ENCODE measurements around the gene GJA5. TPM values are rescaled to one million over a fixed set of nuclear protein-coding genes. Genes with fewer than 3 reads are reported as not detected.

Gene GJA5
- not detected for total RNA-seq
- not detected for polyA plus RNA-seq
- total RNA-seq, result 0 reads per million in 6 experiments

- no peaks in the 10 kb centered on the region for H3K36me3 Mint-ChIP-seq
- no peaks in the 10 kb centered on the region for H3K9me3 Mint-ChIP-seq
- peak within 1 kb of the TSS in 8 of 10 donors; percentile 30 to 88 (median 61) for H3K27ac Mint-ChIP-seq
- no peak for DNase-seq
- POLR2A ChIA-PET, result no interaction called here
- peak within 1 kb of the TSS in 4 of 10 donors; percentile 3 to 72 (median 52) for H3K4me3 Mint-ChIP-seq
- no peak for ATAC-seq
- H3K27me3 Mint-ChIP-seq, result no peaks in the 10 kb centered on the region
- peaks cover 25 to 43% (median 37%) of the 10 kb centered on the region in 4 donors for H3K4me1 Mint-ChIP-seq
These were observed at the start of gene GJA5 for GRCh38 chr1:147760481-147761260. Gene GJA5, minus strand, starts transcription at chr1:147760602. Its CDS starts 1,364 bp downstream, at chr1:147759238.

- POLR2A ChIA-PET, result no interaction called here
- ATAC-seq, result no peak
- H3K4me3 Mint-ChIP-seq, result no peak overlapping the region
These were observed 48.8 kb upstream of the GJA5 start for GRCh38 chr1:147809236-147809635.

GRCh38 chr1:147808025-147808424, 47.6 kb upstream of the GJA5 start:
- H3K36me3 Mint-ChIP-seq, result peaks cover 0 to 4% (median 0%) of the 10 kb centered on the region in 3 donors
- POLR2A ChIA-PET, result no interaction called here
- no peaks in the 10 kb centered on the region for H3K9me3 Mint-ChIP-seq
- no peak for ATAC-seq
- DNase-seq, result no peak
- H3K27me3 Mint-ChIP-seq, result peaks cover 0 to 6% (median 3%) of the 10 kb centered on the region in 5 donors
- H3K27ac Mint-ChIP-seq, result no peak overlapping the region
- no peak overlapping the region for H3K4me3 Mint-ChIP-seq
- H3K4me1 Mint-ChIP-seq, result no peaks in the 10 kb centered on the region

More at GRCh38 chr1:147809236-147809635, 48.8 kb upstream of the GJA5 start:
- H3K27me3 Mint-ChIP-seq, result peaks cover 0 to 6% (median 3%) of the 10 kb centered on the region in 5 donors
- H3K4me1 Mint-ChIP-seq, result no peaks in the 10 kb centered on the region
- no peaks in the 10 kb centered on the region for H3K9me3 Mint-ChIP-seq
- no peak for DNase-seq
- H3K27ac Mint-ChIP-seq, result peak overlapping the region in 1 of 10 donors; percentile 37
- H3K36me3 Mint-ChIP-seq, result peaks cover 0 to 4% (median 0%) of the 10 kb centered on the region in 3 donors

GRCh38 chr1:147807405-147807804, 47.0 kb upstream of the GJA5 start:
- POLR2A ChIA-PET, result no interaction called here
- no peak overlapping the region for H3K27ac Mint-ChIP-seq
- no peaks in the 10 kb centered on the region for H3K9me3 Mint-ChIP-seq
- ATAC-seq, result no peak
- H3K4me1 Mint-ChIP-seq, result no peaks in the 10 kb centered on the region
- H3K27me3 Mint-ChIP-seq, result peaks cover 0 to 6% (median 3%) of the 10 kb centered on the region in 5 donors
- H3K4me3 Mint-ChIP-seq, result no peak overlapping the region
- DNase-seq, result no peak
- H3K36me3 Mint-ChIP-seq, result peaks cover 0 to 4% (median 0%) of the 10 kb centered on the region in 3 donors

- no peak for ATAC-seq
- no peak for DNase-seq
- no peaks in the 10 kb centered on the region for H3K4me1 Mint-ChIP-seq
- POLR2A ChIA-PET, result no interaction called here
- peaks cover 0 to 4% (median 0%) of the 10 kb centered on the region in 3 donors for H3K36me3 Mint-ChIP-seq
- H3K9me3 Mint-ChIP-seq, result no peaks in the 10 kb centered on the region
- no peak overlapping the region for H3K4me3 Mint-ChIP-seq
- H3K27ac Mint-ChIP-seq, result no peak overlapping the region
- H3K27me3 Mint-ChIP-seq, result peaks cover 0 to 6% (median 3%) of the 10 kb centered on the region in 5 donors
These were observed 44.7 kb upstream of the GJA5 start for GRCh38 chr1:147804942-147805723.

- POLR2A ChIA-PET, result no interaction called here
- ATAC-seq (no peak), DNase-seq (no peak)
- Mint-ChIP-seq H3K27me3 (peaks cover 0 to 6% (median 4%) of the 10 kb centered on the region in 5 donors), H3K9me3 (no peaks in the 10 kb centered on the region), H3K4me1 (no peaks in the 10 kb centered on the region), H3K27ac (no peak overlapping the region), H3K4me3 (no peak overlapping the region), H3K36me3 (peaks cover 0 to 4% (median 0%) of the 10 kb centered on the region in 3 donors)
These were observed 40.4 kb upstream of the GJA5 start for GRCh38 chr1:147800804-147801203.

GRCh38 chr1:147798731-147799130, 38.3 kb upstream of the GJA5 start:
- no peaks in the 10 kb centered on the region for H3K4me1 Mint-ChIP-seq
- no peaks in the 10 kb centered on the region for H3K9me3 Mint-ChIP-seq
- DNase-seq (no peak), ATAC-seq (no peak)
- H3K4me3 Mint-ChIP-seq, result no peak overlapping the region
- H3K36me3 Mint-ChIP-seq, result no peaks in the 10 kb centered on the region
- POLR2A ChIA-PET, result no interaction called here
- no peak overlapping the region for H3K27ac Mint-ChIP-seq
- H3K27me3 Mint-ChIP-seq, result peaks cover 0 to 6% (median 3%) of the 10 kb centered on the region in 5 donors

- Mint-ChIP-seq H3K9me3 (no peaks in the 10 kb centered on the region), H3K4me3 (no peak overlapping the region), H3K27ac (no peak overlapping the region), H3K27me3 (peaks cover 0 to 3% (median under 1%) of the 10 kb centered on the region in 5 donors), H3K4me1 (no peaks in the 10 kb centered on the region), H3K36me3 (no peaks in the 10 kb centered on the region)
- ATAC-seq (no peak), DNase-seq (no peak)
- POLR2A ChIA-PET, result no interaction called here
These were observed 34.2 kb upstream of the GJA5 start for GRCh38 chr1:147794570-147794969.

GRCh38 chr1:147791876-147792275, 31.5 kb upstream of the GJA5 start:
- POLR2A ChIA-PET, result no interaction called here

GRCh38 chr1:147787765-147788164, 27.4 kb upstream of the GJA5 start:
- H3K4me3 Mint-ChIP-seq, result no peak overlapping the region
- no peak for DNase-seq
- peaks cover 0 to 2% (median 0%) of the 10 kb centered on the region in 4 donors for H3K4me1 Mint-ChIP-seq
- H3K27ac Mint-ChIP-seq, result no peak overlapping the region
- no peak for ATAC-seq
- POLR2A ChIA-PET, result no interaction called here
- no peaks in the 10 kb centered on the region for H3K36me3 Mint-ChIP-seq
- no peaks in the 10 kb centered on the region for H3K9me3 Mint-ChIP-seq
- H3K27me3 Mint-ChIP-seq, result peaks cover 7 to 34% (median 13%) of the 10 kb centered on the region in 5 donors

More at GRCh38 chr1:147791876-147792275, 31.5 kb upstream of the GJA5 start:
- no peaks in the 10 kb centered on the region for H3K9me3 Mint-ChIP-seq
- no peak overlapping the region for H3K4me3 Mint-ChIP-seq
- H3K4me1 Mint-ChIP-seq, result no peaks in the 10 kb centered on the region
- H3K27me3 Mint-ChIP-seq, result peaks cover 0 to 20% (median 3%) of the 10 kb centered on the region in 5 donors
- ATAC-seq (no peak), DNase-seq (no peak)
- no peaks in the 10 kb centered on the region for H3K36me3 Mint-ChIP-seq
- no peak overlapping the region for H3K27ac Mint-ChIP-seq

GRCh38 chr1:147786536-147786935, 26.1 kb upstream of the GJA5 start:
- Mint-ChIP-seq H3K4me1 (peaks cover 0 to 2% (median 0%) of the 10 kb centered on the region in 4 donors), H3K36me3 (no peaks in the 10 kb centered on the region), H3K27me3 (peaks cover 7 to 34% (median 15%) of the 10 kb centered on the region in 5 donors), H3K9me3 (no peaks in the 10 kb centered on the region), H3K27ac (no peak overlapping the region), H3K4me3 (no peak overlapping the region)
- DNase-seq (no peak), ATAC-seq (no peak)
- POLR2A ChIA-PET, result no interaction called here

- POLR2A ChIA-PET, result no interaction called here
- H3K4me3 Mint-ChIP-seq, result no peak overlapping the region
- H3K27me3 Mint-ChIP-seq, result peaks cover 9 to 34% (median 15%) of the 10 kb centered on the region in 5 donors
- H3K9me3 Mint-ChIP-seq, result no peaks in the 10 kb centered on the region
- ATAC-seq (no peak), DNase-seq (no peak)
- no peaks in the 10 kb centered on the region for H3K36me3 Mint-ChIP-seq
- peaks cover 0 to 2% (median 0%) of the 10 kb centered on the region in 4 donors for H3K4me1 Mint-ChIP-seq
- H3K27ac Mint-ChIP-seq, result no peak overlapping the region
These were observed 25.5 kb upstream of the GJA5 start for GRCh38 chr1:147785794-147786506.

Measured in naive thymus-derived CD8-positive, alpha-beta T cell (primary cell).